ENCODE results near the gene DNAJC5G.

GRCh38 chr2:27316655-27317412 is 41.6 kb downstream of the DNAJC5G start:
- no peak for TF ChIP-seq EZH2 (IDR thresholded peaks at IDR 0.05; ENCODE audit: low read length, missing control alignments)
- no peak for TF ChIP-seq CTCF (conservative IDR thresholded peaks at IDR 0.05 in 1 of 2, IDR thresholded peaks at IDR 0.05 in 1 of 2; ENCODE audit: low read depth in 1 of 2, low read length in 2 of 2)

Data from fibroblast of lung (primary cell).